Activated T-helper 1 cell treated with Interleukin-2 at 50 U/mL for 16 hours (primary cell): ENCODE measurements around the gene KRTAP2-4.
"Not testable (repeated sequence)": the region's sequence is repeated elsewhere in the genome, so short reads cannot be mapped to it uniquely, and the experiment has no call there.

ENCODE experiments used
- DNase-seq: peaks from one replicate; pipeline ENCODE4 v3.0.0-alpha.2; 2020; ENCODE audit warnings: low read depth

The KRTAP2-4 gene

GRCh38 chr17:41037853-41038350 lies 27.8 kb downstream of the KRTAP2-4 start:
- DNase-seq = no peak

DNA sequence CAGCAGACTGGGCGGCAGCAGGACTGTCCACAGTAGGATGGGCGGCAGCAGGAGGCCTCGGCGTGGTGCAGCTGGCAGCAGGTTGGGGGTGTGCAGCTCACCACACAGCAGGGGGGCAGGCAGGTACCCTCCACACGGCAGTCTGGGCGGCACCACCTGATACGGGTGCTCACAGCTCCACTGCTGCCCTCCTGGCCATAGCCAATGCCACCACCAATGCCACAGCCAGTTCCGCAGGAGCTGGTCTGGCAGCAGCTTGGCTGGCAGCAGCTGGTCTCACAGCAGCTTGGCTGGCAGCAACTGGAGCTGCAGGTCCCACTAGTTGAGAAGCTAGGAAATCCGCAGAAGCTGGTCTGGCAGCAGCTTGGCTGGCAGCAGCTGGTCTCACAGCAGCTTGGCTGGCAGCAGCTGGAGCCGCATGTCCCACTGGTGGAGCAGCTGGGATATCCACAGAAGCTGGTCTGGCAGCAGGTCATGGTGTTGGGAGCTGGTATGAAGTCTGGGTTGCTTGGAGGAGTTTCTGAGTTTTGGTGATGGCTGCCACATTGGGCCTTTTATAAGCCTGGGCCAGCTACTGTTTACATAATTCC lies 31.2 kb downstream of the KRTAP2-4 start, which contains the start of gene KRTAP1-3:
KRTAP1-3 (minus strand) TSS at position 529 of the 590 bp plus-strand sequence; CDS start at position 476, 53 bp downstream.
- DNase-seq = not testable (repeated sequence)

DNA sequence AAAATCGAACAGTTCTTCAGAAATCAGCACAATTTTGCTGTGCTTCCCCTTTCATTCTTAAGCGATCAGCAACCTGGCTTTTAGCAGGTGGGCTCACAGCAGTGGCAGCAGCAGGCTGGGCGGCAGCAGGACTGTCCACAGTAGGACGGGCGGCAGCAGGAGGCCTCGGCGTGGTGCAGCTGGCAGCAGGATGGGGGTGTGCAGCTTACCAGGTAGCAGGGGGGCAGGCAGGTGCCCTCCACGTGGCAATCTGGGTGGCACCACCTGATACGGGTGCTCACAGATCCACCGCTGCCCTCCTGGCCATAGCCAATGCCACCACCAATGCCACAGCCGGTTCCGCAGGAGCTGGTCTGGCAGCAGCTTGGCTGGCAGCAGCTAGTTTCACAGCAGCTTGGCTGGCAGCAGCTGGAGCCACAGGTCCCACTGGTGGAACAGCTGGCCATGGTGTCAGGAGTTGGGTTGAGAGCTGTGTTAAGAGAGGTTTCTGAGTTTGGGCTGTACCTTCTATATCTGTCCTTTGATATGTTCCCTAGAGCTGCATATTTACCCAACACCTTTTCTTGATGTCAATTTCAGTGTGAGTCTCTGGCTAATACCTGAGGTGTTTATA lies 35.9 kb downstream of the KRTAP2-4 start, which contains the start of gene KRTAP1-4:
KRTAP1-4 (minus strand) TSS at position 563 of the 613 bp plus-strand sequence; CDS start at position 446, 117 bp downstream.
- no peak for DNase-seq

DNA sequence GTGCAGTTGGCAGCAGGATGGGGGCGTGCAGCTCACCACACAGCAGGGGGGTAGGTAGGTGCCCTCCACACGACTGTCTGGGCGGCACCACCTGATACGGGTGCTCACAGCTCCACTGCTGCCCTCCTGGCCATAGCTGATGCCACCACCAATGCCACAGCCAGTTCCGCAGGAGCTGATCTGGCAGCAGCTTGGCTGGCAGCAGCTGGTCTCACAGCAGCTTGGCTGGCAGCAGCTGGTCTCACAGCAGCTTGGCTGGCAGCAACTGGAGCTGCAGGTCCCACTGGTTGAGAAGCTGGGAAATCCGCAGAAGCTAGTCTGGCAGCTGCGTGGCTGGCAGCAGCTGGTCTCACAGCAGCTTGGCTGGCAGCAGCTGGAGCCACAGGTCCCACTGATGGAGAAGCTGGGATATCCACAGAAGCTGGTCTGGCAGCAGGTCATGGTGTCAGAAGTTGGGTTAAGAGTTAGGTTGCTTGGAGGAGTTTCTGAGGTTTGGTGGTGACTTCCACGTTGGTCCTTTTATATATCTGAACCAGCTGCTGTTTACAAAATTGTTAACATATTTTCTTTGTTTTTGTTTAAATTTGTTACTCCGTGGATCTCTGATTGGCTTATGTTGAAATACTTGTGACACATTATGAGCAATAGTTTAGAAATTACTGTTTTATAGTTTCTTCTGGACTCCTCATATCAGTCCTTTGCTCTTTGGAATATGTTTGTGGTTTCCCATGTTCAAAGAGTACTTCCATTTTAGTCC lies 38.8 kb downstream of the KRTAP2-4 start, which contains the start of gene KRTAP1-5:
KRTAP1-5 (minus strand) TSS at position 494 of the 757 bp plus-strand sequence; CDS start at position 441, 53 bp downstream.
- no peak for DNase-seq

DNA sequence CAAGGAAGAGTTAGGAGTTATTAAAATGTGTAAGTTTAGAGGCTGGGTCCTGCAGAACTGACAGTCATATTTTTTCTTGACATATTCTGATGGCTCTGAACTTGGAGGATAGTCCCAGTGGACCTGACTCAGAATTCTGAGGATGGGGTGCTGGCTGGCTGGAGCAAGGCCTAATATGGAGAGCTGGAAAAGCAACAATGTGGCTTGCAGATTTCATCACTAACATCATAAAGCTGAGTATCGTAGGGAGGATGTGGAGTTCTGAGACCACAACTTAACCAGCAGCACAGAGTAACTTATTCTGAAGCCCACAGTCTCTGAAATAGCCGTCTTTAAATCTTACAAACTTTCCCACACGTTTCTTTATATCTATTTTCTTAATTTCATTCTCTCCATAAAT lies 41.0 kb downstream of the KRTAP2-4 start:
- DNase-seq = no peak

GRCh38 chr17:41020336-41020735 lies 45.3 kb downstream of the KRTAP2-4 start:
- DNase-seq = no peak

- no peak for DNase-seq
Measured at GRCh38 chr17:41019415-41019814, 46.3 kb downstream of the KRTAP2-4 start.

DNA sequence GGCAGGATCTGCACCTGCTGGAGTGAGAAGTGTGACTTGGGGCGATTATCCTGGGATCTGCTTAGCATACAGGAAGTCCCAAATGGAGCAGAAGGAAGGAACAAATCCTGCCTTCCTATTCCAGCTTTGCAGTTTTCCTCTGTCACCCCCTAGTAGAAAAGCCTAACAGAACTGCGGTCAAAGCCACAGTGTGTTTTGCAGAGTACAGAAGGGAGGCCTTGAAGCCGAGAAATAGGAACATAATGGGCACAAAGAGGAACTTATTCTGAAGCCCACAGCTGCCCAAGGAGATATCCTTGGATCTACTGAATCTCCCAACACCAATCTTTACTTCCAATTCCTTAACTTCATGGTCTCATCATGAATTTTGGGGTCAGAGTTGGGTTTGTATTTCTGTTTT lies 47.1 kb downstream of the KRTAP2-4 start:
- DNase-seq = no peak

DNA sequence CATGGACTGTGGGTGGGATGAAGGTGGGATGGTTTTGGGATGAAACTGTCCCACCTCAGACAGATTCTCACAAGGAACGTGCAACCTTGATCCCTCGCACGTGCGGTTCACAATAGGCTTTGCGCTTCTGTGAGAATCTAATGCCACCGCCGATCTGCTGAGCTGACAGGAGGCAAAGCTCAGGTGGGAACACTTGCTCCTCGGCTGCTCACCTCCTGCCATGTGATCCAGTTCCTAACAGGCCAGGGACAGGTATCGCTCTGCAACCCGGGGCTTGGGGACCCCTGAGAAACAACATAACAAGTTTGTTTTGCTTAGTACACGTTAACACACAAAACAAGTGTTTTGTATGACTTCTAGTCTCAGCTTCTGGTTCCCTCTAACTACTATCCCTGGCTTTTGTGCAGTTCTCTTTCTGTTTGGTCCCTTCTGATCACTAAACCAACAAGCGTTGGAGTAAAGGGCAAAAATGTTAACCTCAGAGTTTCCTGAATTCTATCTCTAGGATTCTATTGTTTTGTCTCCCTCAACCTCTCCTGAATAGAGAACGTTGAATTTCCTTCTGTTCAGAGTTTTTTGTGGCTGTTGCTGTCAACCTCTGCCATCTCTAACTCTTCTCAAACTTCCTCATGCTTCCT lies 49.0 kb downstream of the KRTAP2-4 start:
- DNase-seq = no peak

DNA sequence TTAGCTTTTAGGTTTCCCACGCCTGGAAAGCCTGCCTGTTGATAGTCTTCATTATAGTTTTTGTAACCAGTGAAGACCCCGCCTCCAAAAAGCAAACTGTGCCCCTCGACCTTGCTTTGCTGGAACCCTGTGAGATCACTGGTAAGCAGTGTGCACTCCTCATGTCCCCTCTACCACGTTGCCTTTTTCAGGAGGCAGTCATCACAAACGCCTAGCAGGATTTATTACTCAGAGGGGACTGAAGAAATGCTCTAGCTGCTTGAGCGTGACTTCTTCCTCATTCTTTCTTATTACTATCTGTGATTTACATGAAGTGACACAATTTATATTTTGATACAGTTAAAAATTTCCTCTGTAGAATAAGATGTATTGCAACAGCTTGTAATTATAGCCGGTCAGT lies 50.2 kb downstream of the KRTAP2-4 start:
- no peak for DNase-seq
